Stimulated activated CD8-positive, alpha-beta memory T cell treated with anti-CD3 and anti-CD28 coated beads, Interleukin-7, amount 100 ng/mL, for 24 hours (primary cell): ENCODE measurements around the gene FFAR3.

ENCODE experiments used
- DNase-seq: peaks from one replicate; pipeline ENCODE4 v3.0.0-alpha.2; 2020; ENCODE audit warnings: low read depth

Gene FFAR3

GRCh38 chr19:35331551-35332214 lies 26.6 kb upstream of the FFAR3 start:
- DNase-seq: no peak

- no peak for DNase-seq
Observed at GRCh38 chr19:35332817-35333216, 25.4 kb upstream of the FFAR3 start.

- DNase-seq: no peak
Observed at GRCh38 chr19:35334144-35334753, 24.0 kb upstream of the FFAR3 start.

- no peak for DNase-seq
Observed at GRCh38 chr19:35336166-35336955, 21.9 kb upstream of the FFAR3 start.

- DNase-seq: no peak
Observed at GRCh38 chr19:35337097-35337983, 20.9 kb upstream of the FFAR3 start.

- no peak for DNase-seq
Observed at GRCh38 chr19:35337984-35338296, 20.3 kb upstream of the FFAR3 start.

GRCh38 chr19:35340431-35340830 lies 17.8 kb upstream of the FFAR3 start:
- DNase-seq: no peak

- DNase-seq: no peak
Observed at GRCh38 chr19:35341006-35341405, 17.3 kb upstream of the FFAR3 start.

- DNase-seq: no peak
Observed at GRCh38 chr19:35341565-35342225, 16.6 kb upstream of the FFAR3 start.

- DNase-seq: no peak
Observed at GRCh38 chr19:35342430-35342829, 15.8 kb upstream of the FFAR3 start.

- DNase-seq: no peak
Observed at GRCh38 chr19:35344511-35345031, 13.7 kb upstream of the FFAR3 start.

- no peak for DNase-seq
Observed at GRCh38 chr19:35345671-35346111, 12.6 kb upstream of the FFAR3 start.

GRCh38 chr19:35346193-35347052 lies 11.8 kb upstream of the FFAR3 start:
- DNase-seq: peak; percentile 32

- DNase-seq: no peak
Observed at GRCh38 chr19:35347171-35347929, 10.9 kb upstream of the FFAR3 start, which contains the start of gene FFAR1. Gene FFAR1, plus strand, starts transcription at chr19:35347902. Its CDS starts 3,650 bp downstream, at chr19:35351552.

- no peak for DNase-seq
Observed at GRCh38 chr19:35347930-35348298, 10.3 kb upstream of the FFAR3 start.

- DNase-seq: no peak
Observed at GRCh38 chr19:35348911-35349611, 9.2 kb upstream of the FFAR3 start.

GRCh38 chr19:35349614-35350521 lies 8.4 kb upstream of the FFAR3 start:
- DNase-seq: no peak

GRCh38 chr19:35350591-35350990 lies 7.7 kb upstream of the FFAR3 start:
- DNase-seq: no peak
